Stimulated activated CD8-positive, alpha-beta memory T cell treated with anti-CD3 and anti-CD28 coated beads, Interleukin-4, amount 100 ng/mL, for 48 hours (primary cell): ENCODE measurements around the gene WDTC1.

Source experiments
- DNase-seq: peaks from one replicate; pipeline ENCODE4 v3.0.0-alpha.2; 2020

Gene WDTC1

GRCh38 chr1:27338751-27339150, 104.3 kb downstream of the WDTC1 start:
- DNase-seq: no peak

GRCh38 chr1:27339213-27339612, 104.8 kb downstream of the WDTC1 start:
- no peak for DNase-seq

GRCh38 chr1:27341525-27342252, 107.3 kb downstream of the WDTC1 start, which contains the start of gene SYTL1:
Gene SYTL1 (plus strand): TSS chr1:27342022. CDS start chr1:27345335, 3,313 bp downstream.
- peak; percentile 77 for DNase-seq

- peak; percentile 52 for DNase-seq
Measured at GRCh38 chr1:27342391-27342777, 108.0 kb downstream of the WDTC1 start.

GRCh38 chr1:27342778-27343638, 108.6 kb downstream of the WDTC1 start:
- DNase-seq: peak; percentile 70

GRCh38 chr1:27343639-27344025, 109.2 kb downstream of the WDTC1 start:
- no peak for DNase-seq

GRCh38 chr1:27345272-27345671, 110.8 kb downstream of the WDTC1 start:
- DNase-seq: no peak

GRCh38 chr1:27346357-27346756, 111.9 kb downstream of the WDTC1 start:
- DNase-seq: no peak

- DNase-seq: no peak
Measured at GRCh38 chr1:27346991-27347624, 112.7 kb downstream of the WDTC1 start.

- no peak for DNase-seq
Measured at GRCh38 chr1:27348861-27349783, 114.7 kb downstream of the WDTC1 start.

- DNase-seq: no peak
Measured at GRCh38 chr1:27349784-27350662, 115.6 kb downstream of the WDTC1 start.

- DNase-seq: no peak
Measured at GRCh38 chr1:27350663-27351540, 116.5 kb downstream of the WDTC1 start.

GRCh38 chr1:27351541-27352107, 117.2 kb downstream of the WDTC1 start:
- no peak for DNase-seq

GRCh38 chr1:27353166-27353565, 118.7 kb downstream of the WDTC1 start:
- no peak for DNase-seq

- DNase-seq: no peak
Measured at GRCh38 chr1:27353629-27354028, 119.2 kb downstream of the WDTC1 start.

GRCh38 chr1:27355683-27356082, 121.3 kb downstream of the WDTC1 start:
- no peak for DNase-seq

- no peak for DNase-seq
Measured at GRCh38 chr1:27356277-27356618, 121.8 kb downstream of the WDTC1 start.

GRCh38 chr1:27356619-27357280, 122.3 kb downstream of the WDTC1 start:
- peak; percentile 64 for DNase-seq

- peak; percentile 87 for DNase-seq
Measured at GRCh38 chr1:27357281-27358037, 123.0 kb downstream of the WDTC1 start.
